ENCODE data around the gene CDHR2.
A peak's percentile ranks its signal among the peaks of the same experiment; 100 is the strongest.

CDHR2 gene

DNA sequence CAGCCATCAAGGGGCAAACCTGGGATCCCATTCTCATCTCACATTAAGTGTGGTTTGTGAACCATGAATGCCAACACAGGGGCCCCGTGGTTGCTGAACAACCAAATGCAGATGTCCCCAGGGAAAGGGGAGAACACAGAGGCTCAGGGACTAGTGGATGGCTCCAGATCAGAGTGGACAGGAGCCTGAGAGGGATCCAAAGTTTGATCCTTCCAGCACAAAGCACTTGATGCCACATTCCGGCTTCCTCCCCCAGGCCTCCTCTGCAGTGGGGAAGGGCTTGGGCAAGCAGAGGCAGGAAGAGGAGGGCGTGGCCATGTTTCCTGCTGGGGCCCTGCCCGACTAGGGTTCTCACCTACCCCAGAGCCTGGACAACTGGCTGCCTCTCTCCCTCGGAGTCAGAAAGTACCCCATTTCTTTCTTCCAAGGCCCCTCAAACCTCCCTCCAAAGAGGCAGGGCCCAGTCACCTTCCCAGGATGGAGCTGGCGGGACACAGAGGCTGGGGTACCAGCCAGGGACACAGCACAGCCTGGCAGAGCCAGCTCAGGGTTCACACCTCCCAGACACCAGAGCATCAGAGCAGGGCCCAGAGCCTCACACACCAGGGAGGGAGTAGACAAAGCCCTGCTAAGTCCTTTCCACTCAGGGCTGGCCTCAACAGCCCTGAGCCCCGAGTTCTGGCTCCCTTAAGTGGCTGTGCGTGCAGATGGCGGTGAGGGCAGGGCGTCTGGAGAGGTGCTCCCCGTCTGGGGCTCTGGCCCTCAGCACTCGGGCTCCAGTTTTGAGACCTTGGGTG lies 7.6 kb upstream of the CDHR2 start:
- peaks cover 15% of the 10 kb centered on the region for H3K4me1 ChIP-seq (ENCODE audit: insufficient read depth, insufficient read length)
- peak overlapping the region; percentile 72 for H3K4me3 ChIP-seq (ENCODE audit: insufficient read length, low read depth)
- DNase-seq (ENCODE audit: low read depth, low spot score): peak; percentile 51

DNA sequence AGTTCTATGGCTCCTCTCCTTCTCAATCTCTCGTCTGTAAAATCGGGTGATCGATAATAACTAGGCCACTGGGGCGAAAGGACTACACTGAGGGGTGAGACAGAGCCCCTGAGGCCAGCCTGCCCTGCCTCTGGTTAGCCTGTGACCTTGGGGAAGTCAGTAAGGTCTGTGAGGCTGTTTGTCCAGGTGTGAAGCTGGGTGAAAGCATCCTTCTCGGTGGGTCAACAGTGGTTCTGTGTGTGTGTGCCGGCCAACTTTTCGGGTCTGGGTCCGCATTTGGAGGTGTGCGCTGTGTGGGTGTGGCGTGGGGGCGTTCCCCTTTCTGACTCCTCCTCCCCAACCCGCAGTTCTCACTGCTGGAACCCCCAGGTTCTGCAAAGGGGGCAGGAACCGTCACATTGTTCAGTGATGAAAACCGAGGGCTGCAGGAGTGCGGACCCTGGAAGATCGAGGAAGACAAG lies 7.0 kb upstream of the CDHR2 start:
- no peaks in the 10 kb centered on the region for H3K9me3 ChIP-seq (ENCODE audit: insufficient read depth, low read length)
- H3K27me3 ChIP-seq (ENCODE audit: insufficient read depth, insufficient read length): no peaks in the 10 kb centered on the region
- no peak for TF ChIP-seq YY1 (IDR thresholded peaks at IDR 0.05; ENCODE audit: insufficient read depth, insufficient read length)
- no peak for TF ChIP-seq SUZ12 (IDR thresholded peaks at IDR 0.05; ENCODE audit: extremely low read depth, insufficient read depth, insufficient read length)
- TF ChIP-seq ZNF274 (IDR thresholded peaks at IDR 0.05; ENCODE audit: low read depth, low read length): no peak
- H3K36me3 ChIP-seq (ENCODE audit: insufficient read depth, insufficient read length, low read length): no peaks in the 10 kb centered on the region
- H3K4me3 ChIP-seq (ENCODE audit: insufficient read length, low read depth): peak overlapping the region; percentile 72
- peaks cover 15% of the 10 kb centered on the region for H3K4me1 ChIP-seq (ENCODE audit: insufficient read depth, insufficient read length)
- H3K9ac ChIP-seq (ENCODE audit: insufficient read length, low read depth): peak overlapping the region; percentile 90
- no peak for DNase-seq (ENCODE audit: low read depth, low spot score)

More for the DNA sequence above, 7.6 kb upstream of the CDHR2 start:
- TF ChIP-seq ZNF274 (IDR thresholded peaks at IDR 0.05; ENCODE audit: low read depth, low read length): no peak
- TF ChIP-seq YY1 (IDR thresholded peaks at IDR 0.05; ENCODE audit: insufficient read depth, insufficient read length): no peak
- no peak for TF ChIP-seq SUZ12 (IDR thresholded peaks at IDR 0.05; ENCODE audit: extremely low read depth, insufficient read depth, insufficient read length)
- H3K9ac ChIP-seq (ENCODE audit: insufficient read length, low read depth): peak overlapping the region; percentile 59
- H3K9me3 ChIP-seq (ENCODE audit: insufficient read depth, low read length): no peaks in the 10 kb centered on the region
- H3K36me3 ChIP-seq (ENCODE audit: insufficient read depth, insufficient read length, low read length): no peaks in the 10 kb centered on the region
- H3K27me3 ChIP-seq (ENCODE audit: insufficient read depth, insufficient read length): no peaks in the 10 kb centered on the region

DNA sequence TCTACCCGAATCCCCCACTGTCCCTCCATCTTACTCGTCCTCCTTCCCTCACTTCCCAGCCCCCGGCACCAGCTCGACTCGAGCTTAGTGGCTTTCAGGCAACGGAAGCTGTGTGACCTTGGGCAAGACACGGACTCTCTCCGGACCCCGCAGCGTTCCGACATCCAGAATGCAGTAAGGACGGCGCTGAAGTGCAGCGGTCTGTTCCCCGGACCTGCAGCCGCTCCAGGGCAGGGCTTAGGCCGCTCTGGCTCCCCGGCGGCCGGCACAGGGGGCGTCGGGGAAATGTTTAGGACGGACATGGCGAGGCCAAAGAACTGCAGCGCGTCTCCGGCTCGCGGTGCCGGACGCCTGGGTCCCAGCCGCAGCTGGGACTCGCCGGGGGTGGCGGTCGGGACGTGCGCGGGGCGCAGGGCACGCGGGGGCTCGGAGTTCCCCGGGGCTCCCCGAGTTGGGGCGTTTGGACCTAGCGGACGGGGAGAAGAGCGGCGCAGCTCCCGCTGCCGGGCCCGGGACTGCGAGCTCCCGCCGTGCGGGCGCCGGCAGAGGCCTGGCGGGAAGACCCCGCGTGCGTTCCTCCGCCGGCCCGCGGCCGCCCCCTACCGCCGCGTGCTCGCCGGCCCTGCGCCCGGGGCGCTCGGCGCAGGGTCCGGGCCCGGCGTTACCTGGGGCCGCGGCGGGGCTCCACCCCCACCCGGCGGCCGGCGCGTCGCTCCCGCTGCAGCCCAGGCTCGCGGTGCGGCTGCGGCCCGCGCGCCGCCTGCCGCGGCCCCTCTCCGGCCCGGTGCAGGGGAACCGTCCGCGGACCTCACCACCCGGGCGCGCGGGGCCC lies 6.3 kb upstream of the CDHR2 start:
- no peak for TF ChIP-seq YY1 (IDR thresholded peaks at IDR 0.05; ENCODE audit: insufficient read depth, insufficient read length)
- no peak for TF ChIP-seq SUZ12 (IDR thresholded peaks at IDR 0.05; ENCODE audit: extremely low read depth, insufficient read depth, insufficient read length)
- TF ChIP-seq ZNF274 (IDR thresholded peaks at IDR 0.05; ENCODE audit: low read depth, low read length): no peak
- Histone ChIP-seq H3K9me3 (ENCODE audit: insufficient read depth, low read length) (no peaks in the 10 kb centered on the region), H3K4me1 (ENCODE audit: insufficient read depth, insufficient read length) (peaks cover 15% of the 10 kb centered on the region), H3K9ac (ENCODE audit: insufficient read length, low read depth) (peak overlapping the region; percentile 90), H3K4me3 (ENCODE audit: insufficient read length, low read depth) (peak overlapping the region; percentile 72), H3K27me3 (ENCODE audit: insufficient read depth, insufficient read length) (no peaks in the 10 kb centered on the region), H3K36me3 (ENCODE audit: insufficient read depth, insufficient read length, low read length) (no peaks in the 10 kb centered on the region)
- DNase-seq (ENCODE audit: low read depth, low spot score): no peak

DNA sequence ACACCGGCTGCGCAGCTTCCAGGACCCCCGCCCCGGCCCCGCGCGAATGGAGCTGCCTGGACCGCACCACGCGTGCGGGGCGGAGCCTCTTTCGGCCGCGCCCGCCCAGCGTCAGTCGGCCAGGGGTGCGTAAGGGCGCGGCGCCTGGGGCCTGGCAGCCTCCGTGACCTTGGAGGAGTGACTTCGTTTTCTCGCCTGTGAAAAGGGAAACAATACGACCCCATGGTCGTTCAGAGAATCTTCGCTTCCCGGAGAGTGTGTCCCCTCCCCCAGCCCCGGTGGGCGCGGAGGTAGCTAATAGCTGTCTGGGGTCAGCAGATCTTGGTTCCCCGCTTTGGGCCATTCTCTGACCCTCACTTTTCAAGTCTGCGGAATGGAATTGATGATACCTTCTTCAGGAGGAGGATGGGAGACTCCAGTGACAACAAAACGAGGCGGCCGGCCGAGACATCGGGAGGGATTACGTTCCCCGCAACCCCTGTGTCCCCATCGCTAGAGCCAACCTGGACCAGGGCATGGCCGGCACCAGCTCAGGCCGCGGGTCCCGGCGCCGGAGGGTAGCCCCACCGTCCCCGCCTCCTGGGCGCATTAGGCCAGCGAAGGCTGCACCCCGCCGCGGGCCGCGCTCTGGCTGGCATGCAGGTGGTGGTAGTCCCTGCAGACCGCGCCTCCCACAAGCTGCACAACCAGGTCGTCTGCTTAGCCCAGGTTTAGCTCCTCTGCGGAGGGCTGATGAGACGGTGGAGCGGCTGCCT lies 5.5 kb upstream of the CDHR2 start:
- H3K36me3 ChIP-seq (ENCODE audit: insufficient read depth, insufficient read length, low read length): no peaks in the 10 kb centered on the region
- H3K9ac ChIP-seq (ENCODE audit: insufficient read length, low read depth): peak overlapping the region; percentile 90
- no peaks in the 10 kb centered on the region for H3K27me3 ChIP-seq (ENCODE audit: insufficient read depth, insufficient read length)
- H3K4me3 ChIP-seq (ENCODE audit: insufficient read length, low read depth): peak overlapping the region; percentile 72
- DNase-seq (ENCODE audit: low read depth, low spot score): no peak
- no peak for TF ChIP-seq SUZ12 (IDR thresholded peaks at IDR 0.05; ENCODE audit: extremely low read depth, insufficient read depth, insufficient read length)
- no peak for TF ChIP-seq YY1 (IDR thresholded peaks at IDR 0.05; ENCODE audit: insufficient read depth, insufficient read length)
- TF ChIP-seq ZNF274 (IDR thresholded peaks at IDR 0.05; ENCODE audit: low read depth, low read length): no peak
- H3K4me1 ChIP-seq (ENCODE audit: insufficient read depth, insufficient read length): peaks cover 15% of the 10 kb centered on the region
- no peaks in the 10 kb centered on the region for H3K9me3 ChIP-seq (ENCODE audit: insufficient read depth, low read length)

DNA sequence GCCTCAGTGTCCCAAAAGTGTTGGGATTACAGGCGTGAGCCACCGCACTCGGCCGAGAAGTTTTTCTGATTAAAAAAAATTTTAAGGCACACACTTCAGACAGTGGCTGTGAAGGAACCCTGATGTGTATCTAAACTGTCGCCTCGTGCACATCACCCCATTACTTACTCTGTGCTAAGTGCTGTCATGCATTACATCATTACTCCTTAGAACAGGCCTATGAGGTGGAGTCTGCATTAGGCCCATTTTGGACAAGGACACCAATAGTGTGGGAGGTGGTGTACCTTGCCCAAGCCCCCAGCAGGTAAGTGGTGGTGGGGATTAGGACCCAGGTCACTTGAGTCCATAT lies 3.8 kb upstream of the CDHR2 start:
- Histone ChIP-seq H3K4me1 (ENCODE audit: insufficient read depth, insufficient read length) (peaks cover 15% of the 10 kb centered on the region), H3K9me3 (ENCODE audit: insufficient read depth, low read length) (no peaks in the 10 kb centered on the region), H3K27me3 (ENCODE audit: insufficient read depth, insufficient read length) (no peaks in the 10 kb centered on the region), H3K36me3 (ENCODE audit: insufficient read depth, insufficient read length, low read length) (no peaks in the 10 kb centered on the region), H3K4me3 (ENCODE audit: insufficient read length, low read depth) (no peak overlapping the region), H3K9ac (ENCODE audit: insufficient read length, low read depth) (no peak overlapping the region)
- no peak for TF ChIP-seq ZNF274 (IDR thresholded peaks at IDR 0.05; ENCODE audit: low read depth, low read length)
- no peak for TF ChIP-seq YY1 (IDR thresholded peaks at IDR 0.05; ENCODE audit: insufficient read depth, insufficient read length)
- TF ChIP-seq SUZ12 (IDR thresholded peaks at IDR 0.05; ENCODE audit: extremely low read depth, insufficient read depth, insufficient read length): no peak
- DNase-seq (ENCODE audit: low read depth, low spot score): no peak

DNA sequence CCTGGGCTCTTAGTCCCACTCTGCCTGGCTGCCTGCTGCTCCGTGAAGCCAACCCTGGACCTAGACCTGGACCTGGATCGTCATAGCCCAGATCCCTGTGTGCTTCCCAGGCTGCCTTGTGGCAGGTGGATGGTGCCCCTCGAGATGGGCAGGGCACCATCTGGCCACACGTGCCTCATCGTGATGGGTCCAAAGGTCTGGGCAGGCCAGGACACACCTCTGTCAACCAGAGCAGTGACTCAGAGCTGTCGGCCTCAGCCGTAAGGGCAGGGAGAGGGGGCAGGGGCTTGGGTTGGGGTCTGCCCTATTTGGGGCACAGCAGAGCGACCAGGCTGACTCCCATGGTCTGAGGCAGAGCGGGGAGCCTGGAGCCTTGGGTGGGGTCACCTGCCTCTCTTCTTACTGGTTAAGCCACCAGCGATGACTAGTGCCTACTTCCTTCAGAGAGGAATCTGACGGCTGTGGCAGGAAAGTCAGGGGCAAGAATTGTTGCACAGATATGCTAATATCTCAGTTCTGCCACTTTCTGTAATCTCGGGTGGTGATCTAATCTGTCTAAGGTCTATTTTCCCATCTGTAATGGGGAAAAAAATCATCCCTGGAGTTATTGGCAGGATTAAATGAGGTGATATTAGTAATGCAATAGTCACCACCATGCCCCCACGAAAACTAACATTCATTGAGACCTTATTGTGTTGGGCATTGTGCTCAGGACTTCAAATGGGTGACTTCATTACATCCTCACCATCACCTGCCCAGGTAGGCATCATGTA lies 3.2 kb upstream of the CDHR2 start:
- H3K9ac ChIP-seq (ENCODE audit: insufficient read length, low read depth): no peak overlapping the region

More for the DNA sequence above, 3.2 kb upstream of the CDHR2 start:
- TF ChIP-seq SUZ12 (IDR thresholded peaks at IDR 0.05; ENCODE audit: extremely low read depth, insufficient read depth, insufficient read length): no peak
- TF ChIP-seq YY1 (IDR thresholded peaks at IDR 0.05; ENCODE audit: insufficient read depth, insufficient read length): no peak
- no peak for TF ChIP-seq ZNF274 (IDR thresholded peaks at IDR 0.05; ENCODE audit: low read depth, low read length)
- Histone ChIP-seq H3K27me3 (ENCODE audit: insufficient read depth, insufficient read length) (no peaks in the 10 kb centered on the region), H3K36me3 (ENCODE audit: insufficient read depth, insufficient read length, low read length) (no peaks in the 10 kb centered on the region), H3K9me3 (ENCODE audit: insufficient read depth, low read length) (no peaks in the 10 kb centered on the region), H3K4me3 (ENCODE audit: insufficient read length, low read depth) (no peak overlapping the region), H3K4me1 (ENCODE audit: insufficient read depth, insufficient read length) (peaks cover 15% of the 10 kb centered on the region)
- DNase-seq (ENCODE audit: low read depth, low spot score): no peak

All from NT2/D1 (cell line).